Nephron (organoid): ENCODE results near the gene CTSV.
"Not testable (repeated sequence)": the region's sequence is repeated elsewhere in the genome, so short reads cannot be mapped to it uniquely, and the experiment has no call there.

Experiments used
- H3K27ac Mint-ChIP-seq, 3 experiments: 2 replicates each; pipeline ENCODE4 v1.8.0; 2020; ENCODE audit warnings: mixed read lengths in 3 of 3, mild to moderate bottlenecking in 2 of 3, moderate library complexity in 1 of 3
- H3K27me3 Mint-ChIP-seq: 2 replicates; pipeline ENCODE4 v1.8.0; 2021; ENCODE audit warnings: low read depth, mild to moderate bottlenecking, moderate library complexity, mixed read lengths
- H3K36me3 Mint-ChIP-seq: 2 replicates; pipeline ENCODE4 v1.8.0; 2020; ENCODE audit warnings: low read depth, mixed read lengths
- H3K4me1 Mint-ChIP-seq: 2 replicates; pipeline ENCODE4 v1.8.0; 2020; ENCODE audit warnings: mixed read lengths
- H3K4me3 Mint-ChIP-seq, 3 experiments: 2 replicates each; pipeline ENCODE4 v1.8.0; 2020; ENCODE audit warnings: mild to moderate bottlenecking in 3 of 3, mixed read lengths in 3 of 3, moderate library complexity in 2 of 3
- H3K9me3 Mint-ChIP-seq: 2 replicates; pipeline ENCODE4 v1.8.0; 2020; ENCODE audit warnings: mixed read lengths
- TF ChIP-seq, protein P1 (sequence below), 3 experiments: fragments of 200-600 bp; sonication (generic); IDR thresholded peaks; one replicate each; pipeline ENCODE4 v1.5.0; 2021; ENCODE audit warnings: antibody characterized with exemption in 3 of 3; ENCODE audit not compliant: unreplicated experiment in 3 of 3

Gene CTSV

DNA sequence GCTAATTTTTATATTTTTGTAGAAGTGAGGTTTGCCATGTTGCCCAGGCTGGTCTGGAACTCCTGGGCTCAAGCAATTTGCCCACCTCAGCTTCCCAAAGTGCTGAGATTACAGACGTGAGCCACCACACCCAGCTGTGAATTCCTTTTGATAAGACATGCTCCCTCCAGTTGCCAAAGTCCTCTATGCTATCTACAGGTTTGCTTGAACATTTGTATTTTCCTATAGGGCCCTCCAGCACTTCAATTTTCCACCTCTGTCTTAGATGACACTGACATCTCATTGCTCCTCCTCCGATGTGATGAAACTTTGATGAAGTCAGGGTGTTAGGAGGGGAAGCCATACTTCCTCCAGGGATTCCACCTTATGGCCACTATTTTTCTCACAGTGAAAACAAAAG is 25.2 kb upstream of the CTSV start:
- no peak overlapping the region for H3K27ac Mint-ChIP-seq
- TF ChIP-seq, protein P1, sequence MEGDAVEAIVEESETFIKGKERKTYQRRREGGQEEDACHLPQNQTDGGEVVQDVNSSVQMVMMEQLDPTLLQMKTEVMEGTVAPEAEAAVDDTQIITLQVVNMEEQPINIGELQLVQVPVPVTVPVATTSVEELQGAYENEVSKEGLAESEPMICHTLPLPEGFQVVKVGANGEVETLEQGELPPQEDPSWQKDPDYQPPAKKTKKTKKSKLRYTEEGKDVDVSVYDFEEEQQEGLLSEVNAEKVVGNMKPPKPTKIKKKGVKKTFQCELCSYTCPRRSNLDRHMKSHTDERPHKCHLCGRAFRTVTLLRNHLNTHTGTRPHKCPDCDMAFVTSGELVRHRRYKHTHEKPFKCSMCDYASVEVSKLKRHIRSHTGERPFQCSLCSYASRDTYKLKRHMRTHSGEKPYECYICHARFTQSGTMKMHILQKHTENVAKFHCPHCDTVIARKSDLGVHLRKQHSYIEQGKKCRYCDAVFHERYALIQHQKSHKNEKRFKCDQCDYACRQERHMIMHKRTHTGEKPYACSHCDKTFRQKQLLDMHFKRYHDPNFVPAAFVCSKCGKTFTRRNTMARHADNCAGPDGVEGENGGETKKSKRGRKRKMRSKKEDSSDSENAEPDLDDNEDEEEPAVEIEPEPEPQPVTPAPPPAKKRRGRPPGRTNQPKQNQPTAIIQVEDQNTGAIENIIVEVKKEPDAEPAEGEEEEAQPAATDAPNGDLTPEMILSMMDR (IDR thresholded peaks at IDR 0.05; ENCODE audit: unreplicated experiment in 3 of 3): no peak
- H3K36me3 Mint-ChIP-seq: no peaks in the 10 kb centered on the region
- H3K9me3 Mint-ChIP-seq: peaks cover 11% of the 10 kb centered on the region
- H3K4me3 Mint-ChIP-seq: no peak overlapping the region
- no peaks in the 10 kb centered on the region for H3K4me1 Mint-ChIP-seq
- peaks cover 4% of the 10 kb centered on the region for H3K27me3 Mint-ChIP-seq

DNA sequence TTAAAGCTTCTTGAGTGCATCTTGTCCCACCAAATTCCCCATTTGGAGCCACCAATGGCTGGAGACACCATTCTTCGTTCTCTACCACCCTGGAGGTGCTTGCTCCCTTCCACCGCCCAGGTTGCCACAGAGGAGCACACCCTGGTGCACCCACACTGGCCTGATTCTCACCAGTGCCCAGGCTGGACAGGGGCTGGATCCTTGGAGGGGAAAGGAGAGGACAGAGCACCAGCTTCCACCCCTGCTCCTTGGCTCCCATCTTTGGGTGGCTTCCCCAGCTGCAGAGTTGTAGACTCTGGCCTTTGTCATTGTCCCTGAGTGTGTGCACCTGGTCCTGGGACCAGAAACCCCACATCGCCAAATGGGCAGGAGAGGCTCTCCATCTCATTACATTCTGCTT is 21.9 kb upstream of the CTSV start:
- no peaks in the 10 kb centered on the region for H3K4me1 Mint-ChIP-seq
- H3K27ac Mint-ChIP-seq: no peak overlapping the region
- H3K9me3 Mint-ChIP-seq: peaks cover 3% of the 10 kb centered on the region
- TF ChIP-seq, protein P1 (IDR thresholded peaks at IDR 0.05; ENCODE audit: unreplicated experiment in 3 of 3): no peak
- no peaks in the 10 kb centered on the region for H3K27me3 Mint-ChIP-seq
- no peak overlapping the region for H3K4me3 Mint-ChIP-seq
- H3K36me3 Mint-ChIP-seq: no peaks in the 10 kb centered on the region

DNA sequence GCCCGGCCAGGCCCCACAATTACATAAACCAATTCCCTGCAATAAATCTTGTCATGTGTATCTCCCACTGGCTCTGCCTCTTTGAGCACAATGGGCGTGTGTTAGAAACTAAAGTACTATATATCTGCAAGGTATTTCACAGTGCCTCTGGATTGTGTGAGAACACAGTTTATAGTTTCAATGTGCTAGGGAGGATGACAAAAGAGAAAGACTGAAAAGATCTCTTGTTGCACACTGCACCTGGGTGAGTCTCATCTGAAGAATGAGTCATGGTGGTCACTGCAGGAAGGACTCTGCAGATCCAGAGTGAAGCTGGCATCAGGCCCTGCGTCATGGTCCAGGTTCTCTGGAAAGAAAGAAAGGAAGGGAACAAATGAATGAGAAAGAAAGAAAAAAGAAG is 20.7 kb upstream of the CTSV start:
- Mint-ChIP-seq H3K4me1 (no peaks in the 10 kb centered on the region), H3K36me3 (no peaks in the 10 kb centered on the region), H3K27ac (no peak overlapping the region), H3K9me3 (no peaks in the 10 kb centered on the region), H3K27me3 (peaks cover 5% of the 10 kb centered on the region), H3K4me3 (no peak overlapping the region)
- TF ChIP-seq, protein P1 (IDR thresholded peaks at IDR 0.05; ENCODE audit: unreplicated experiment in 3 of 3): no peak

DNA sequence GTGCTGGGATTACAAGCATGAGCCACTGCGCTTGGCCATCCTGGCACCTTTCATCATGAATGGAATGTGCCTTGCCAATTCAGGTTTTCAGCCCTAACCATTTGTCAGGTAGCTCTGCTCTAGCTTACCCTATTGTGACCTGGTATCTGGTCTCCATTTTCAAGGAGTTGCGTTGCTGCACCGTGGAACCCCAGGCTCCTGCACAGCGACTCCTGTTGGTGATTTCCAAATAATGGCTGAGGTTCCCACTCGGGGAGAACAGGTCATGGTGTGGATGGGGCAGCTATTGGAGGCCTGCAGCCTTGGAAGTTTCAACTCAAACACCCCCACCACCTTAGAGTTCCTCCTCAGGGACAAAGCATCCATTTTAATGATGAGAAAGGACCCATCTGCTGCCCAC is 18.7 kb upstream of the CTSV start:
- TF ChIP-seq, protein P1 (IDR thresholded peaks at IDR 0.05; ENCODE audit: unreplicated experiment in 3 of 3): no peak
- Mint-ChIP-seq H3K4me1 (peaks cover 2% of the 10 kb centered on the region), H3K36me3 (no peaks in the 10 kb centered on the region)

DNA sequence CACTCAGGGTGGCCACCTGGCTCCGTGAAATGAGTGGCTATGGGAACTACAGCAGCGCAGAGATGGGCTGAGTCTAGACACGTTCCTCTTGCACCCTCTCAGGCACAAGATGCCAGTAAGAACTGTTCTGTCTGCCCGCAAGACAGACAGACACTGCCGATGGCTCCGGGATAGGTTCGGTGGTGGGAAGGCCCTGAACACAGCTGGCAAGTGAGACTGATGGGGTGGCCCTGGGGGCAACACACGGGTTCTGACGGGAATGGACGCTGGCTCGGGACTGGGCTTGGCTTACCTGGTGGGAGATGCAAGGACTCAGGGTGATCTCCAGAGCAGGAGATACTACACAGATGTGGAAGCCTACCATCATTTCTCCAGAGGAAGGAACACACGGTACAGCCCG is 16.9 kb upstream of the CTSV start:
- peaks cover 16% of the 10 kb centered on the region for H3K4me1 Mint-ChIP-seq
- not testable (repeated sequence) for H3K9me3 Mint-ChIP-seq, H3K36me3 Mint-ChIP-seq, H3K4me3 Mint-ChIP-seq, H3K27ac Mint-ChIP-seq, H3K27me3 Mint-ChIP-seq

More for the DNA sequence above, 18.7 kb upstream of the CTSV start:
- Mint-ChIP-seq H3K4me3 (no peak overlapping the region), H3K27ac (no peak overlapping the region), H3K9me3 (no peaks in the 10 kb centered on the region), H3K27me3 (peaks cover 5% of the 10 kb centered on the region)

DNA sequence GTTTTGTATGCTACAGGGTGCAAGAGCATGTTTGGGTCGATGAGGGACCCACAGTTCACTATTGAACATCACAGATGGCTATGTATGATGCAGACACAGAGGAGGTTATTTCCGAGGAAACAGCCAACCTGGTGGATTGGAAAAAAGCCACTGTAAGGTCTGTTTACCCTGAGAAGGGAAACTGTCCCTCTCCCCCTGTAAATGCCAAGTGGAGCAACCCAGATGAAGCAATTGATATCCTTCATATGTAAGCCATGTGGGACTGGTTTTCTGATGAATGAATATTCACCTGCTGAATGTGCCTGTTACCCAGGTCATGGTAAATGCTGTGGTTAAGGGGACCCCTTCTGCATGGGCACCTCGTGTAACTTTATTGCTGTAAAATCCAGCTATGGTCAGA is 14.8 kb upstream of the CTSV start:
- no peak overlapping the region for H3K4me3 Mint-ChIP-seq
- H3K27me3 Mint-ChIP-seq: peaks cover 5% of the 10 kb centered on the region
- H3K9me3 Mint-ChIP-seq: no peaks in the 10 kb centered on the region
- H3K27ac Mint-ChIP-seq: no peak overlapping the region
- peaks cover 22% of the 10 kb centered on the region for H3K4me1 Mint-ChIP-seq
- H3K36me3 Mint-ChIP-seq: no peaks in the 10 kb centered on the region
- TF ChIP-seq, protein P1 (IDR thresholded peaks at IDR 0.05; ENCODE audit: unreplicated experiment in 3 of 3): no peak
